ENCODE measurements around the gene ADAMTS7. TPM values are rescaled to one million over a fixed set of nuclear protein-coding genes. Genes with fewer than 3 reads are reported as not detected.
"Not testable (repeated sequence)": the region's sequence is repeated elsewhere in the genome, so short reads cannot be mapped to it uniquely, and the experiment has no call there.

The ADAMTS7 gene
- polyA plus RNA-seq, 2 of the 4 experiments (the other 2 are of a cell fraction), result 1.5 to 2.9 TPM

GRCh38 chr15:78737187-78737820, 74.0 kb downstream of the ADAMTS7 start:
- Histone ChIP-seq H3K4me1 (peaks cover 4% of the 10 kb centered on the region), H3K27ac (no peak overlapping the region), H3K4me3 (no peak overlapping the region), H3K4me2 (no peak overlapping the region), H3K9me3 (no peaks in the 10 kb centered on the region)
- ChIA-PET CTCF (interaction anchor here (0.6 to 6.0 kb wide), 13 partner anchors 10 to 827 kb away, joined by 3 to 89 read pairs (median 4); no protein-coding TSS in a partner anchor), POLR2A (no interaction called here)
- no peak for TF ChIP-seq E2F6 (IDR thresholded peaks at IDR 0.05; ENCODE audit: borderline replicate concordance, low read depth)
- TF ChIP-seq HOXB13 (CRISPR knock-in tag; IDR thresholded peaks at IDR 0.05; ENCODE audit: low read depth), result no peak
- no peak for TF ChIP-seq POLR2A (IDR thresholded peaks at IDR 0.05; ENCODE audit: low read length)
- no peak for TF ChIP-seq FOXS1 (CRISPR knock-in tag; IDR thresholded peaks at IDR 0.05)
- TF ChIP-seq POLR2AphosphoS2 (conservative IDR thresholded peaks at IDR 0.05; ENCODE audit: low read length), result no peak
- TF ChIP-seq, protein P1, sequence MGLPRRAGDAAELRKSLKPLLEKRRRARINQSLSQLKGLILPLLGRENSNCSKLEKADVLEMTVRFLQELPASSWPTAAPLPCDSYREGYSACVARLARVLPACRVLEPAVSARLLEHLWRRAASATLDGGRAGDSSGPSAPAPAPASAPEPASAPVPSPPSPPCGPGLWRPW (IDR thresholded peaks at IDR 0.05), result no peak
- no peak for TF ChIP-seq TFCP2L1 (CRISPR knock-in tag; IDR thresholded peaks at IDR 0.05)
- no peak for TF ChIP-seq EP300 (IDR thresholded peaks at IDR 0.05)
- no peak for TF ChIP-seq BCL3 (IDR thresholded peaks at IDR 0.05)
- TF ChIP-seq REST (IDR thresholded peaks at IDR 0.05), result no peak
- TF ChIP-seq HDAC2 (IDR thresholded peaks at IDR 0.05), result no peak
- TF ChIP-seq JUN (IDR thresholded peaks at IDR 0.05), result no peak
- TF ChIP-seq CHD2 (IDR thresholded peaks at IDR 0.05; ENCODE audit: low read length, partially characterized antibody), result no peak
- TF ChIP-seq HMGXB4 (CRISPR knock-in tag; IDR thresholded peaks at IDR 0.05; ENCODE audit: borderline replicate concordance), result no peak
- TF ChIP-seq, protein P2, sequence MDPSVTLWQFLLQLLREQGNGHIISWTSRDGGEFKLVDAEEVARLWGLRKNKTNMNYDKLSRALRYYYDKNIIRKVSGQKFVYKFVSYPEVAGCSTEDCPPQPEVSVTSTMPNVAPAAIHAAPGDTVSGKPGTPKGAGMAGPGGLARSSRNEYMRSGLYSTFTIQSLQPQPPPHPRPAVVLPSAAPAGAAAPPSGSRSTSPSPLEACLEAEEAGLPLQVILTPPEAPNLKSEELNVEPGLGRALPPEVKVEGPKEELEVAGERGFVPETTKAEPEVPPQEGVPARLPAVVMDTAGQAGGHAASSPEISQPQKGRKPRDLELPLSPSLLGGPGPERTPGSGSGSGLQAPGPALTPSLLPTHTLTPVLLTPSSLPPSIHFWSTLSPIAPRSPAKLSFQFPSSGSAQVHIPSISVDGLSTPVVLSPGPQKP (IDR thresholded peaks at IDR 0.05; ENCODE audit: low read depth, low read length), result no peak
- TF ChIP-seq HEYL (CRISPR knock-in tag; IDR thresholded peaks at IDR 0.05), result no peak
- no peak for TF ChIP-seq NR3C1 (IDR thresholded peaks at IDR 0.05)
- TF ChIP-seq, protein P3, sequence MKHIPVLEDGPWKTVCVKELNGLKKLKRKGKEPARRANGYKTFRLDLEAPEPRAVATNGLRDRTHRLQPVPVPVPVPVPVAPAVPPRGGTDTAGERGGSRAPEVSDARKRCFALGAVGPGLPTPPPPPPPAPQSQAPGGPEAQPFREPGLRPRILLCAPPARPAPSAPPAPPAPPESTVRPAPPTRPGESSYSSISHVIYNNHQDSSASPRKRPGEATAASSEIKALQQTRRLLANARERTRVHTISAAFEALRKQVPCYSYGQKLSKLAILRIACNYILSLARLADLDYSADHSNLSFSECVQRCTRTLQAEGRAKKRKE (CRISPR knock-in tag; IDR thresholded peaks at IDR 0.05; ENCODE audit: low read depth), result no peak
- no peak for TF ChIP-seq FOSB (CRISPR knock-in tag; IDR thresholded peaks at IDR 0.05)
- FAIRE-seq (no peak), DNase-seq (ENCODE audit: low read depth in 1 of 2, low spot score in 1 of 2) (no peak), ATAC-seq (no peak)
- 67% methylated on average over 9 of the region's 9 CpGs for WGBS (ENCODE audit: missing lambda C conversion rate)

- ATAC-seq; H3K4me3 ChIP-seq; DNase-seq (ENCODE audit: low read depth in 1 of 2, low spot score in 1 of 2); FAIRE-seq; POLR2A ChIA-PET; H3K9me3 ChIP-seq; H3K27ac ChIP-seq; H3K4me1 ChIP-seq; H3K4me2 ChIP-seq: not testable (repeated sequence)
- CTCF ChIA-PET, result interaction anchor here (1.2 to 6.0 kb wide), 3 partner anchors 15 to 118 kb away, joined by 4 to 89 read pairs (median 6); no protein-coding TSS in a partner anchor
- 79% methylated on average over 4 of the region's 4 CpGs for WGBS (ENCODE audit: missing lambda C conversion rate)
Observed at GRCh38 chr15:78736286-78736685, 75.0 kb downstream of the ADAMTS7 start.

Data from A549 (cell line).